ENCODE data around the gene DIP2B.
"Not testable (repeated sequence)": the region's sequence is repeated elsewhere in the genome, so short reads cannot be mapped to it uniquely, and the experiment has no call there.

DIP2B gene

DNA sequence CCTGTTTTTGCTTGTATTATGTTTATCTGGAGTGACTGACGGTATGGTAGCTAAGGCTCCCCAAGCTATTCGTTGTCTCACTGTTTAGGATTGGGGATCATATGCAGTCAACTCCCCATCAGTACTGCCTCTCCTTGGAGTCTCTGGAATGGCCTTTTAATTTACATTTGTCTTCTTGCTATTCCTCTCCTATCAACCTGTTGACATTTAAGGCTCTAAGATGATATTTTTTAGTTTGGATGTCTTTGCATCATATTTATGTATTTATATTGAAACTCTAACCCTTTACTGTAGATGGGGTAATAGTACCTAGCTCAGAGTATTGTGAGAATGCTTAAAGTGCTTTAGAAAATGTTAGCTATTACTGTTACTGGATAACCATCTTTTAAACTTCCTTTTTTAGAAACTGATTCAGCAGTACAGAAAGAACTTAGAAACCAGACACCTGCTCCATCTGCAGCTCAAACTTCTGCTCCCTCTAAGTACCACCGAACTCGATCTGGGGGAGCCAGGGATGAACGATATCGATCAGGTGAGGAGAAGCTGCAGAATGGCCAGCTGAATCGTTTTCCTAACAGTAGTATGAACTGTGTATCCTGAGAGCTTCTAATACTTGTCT is 135.6 kb downstream of the DIP2B start:
- DNase-seq, result no peak

DNA sequence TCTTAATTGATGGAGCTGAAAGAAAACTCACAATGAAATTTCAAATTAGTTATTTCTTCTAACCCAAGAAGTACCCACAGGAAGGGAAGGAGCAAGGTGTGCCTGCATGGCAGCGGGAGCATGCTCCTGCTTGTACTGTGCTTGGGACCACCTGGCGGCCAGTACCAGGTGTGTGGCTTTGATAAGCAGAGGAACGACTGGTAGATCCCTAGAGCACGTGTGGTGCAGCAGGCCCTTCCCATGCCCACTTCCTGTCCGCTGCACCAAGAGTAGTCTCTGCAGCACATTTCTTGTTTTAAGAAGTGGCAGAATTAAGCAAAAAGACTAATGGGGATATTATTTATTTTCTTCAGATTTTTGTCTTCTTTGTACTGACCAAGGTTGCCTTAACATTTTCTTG is 136.8 kb downstream of the DIP2B start:
- no peak for DNase-seq

DNA sequence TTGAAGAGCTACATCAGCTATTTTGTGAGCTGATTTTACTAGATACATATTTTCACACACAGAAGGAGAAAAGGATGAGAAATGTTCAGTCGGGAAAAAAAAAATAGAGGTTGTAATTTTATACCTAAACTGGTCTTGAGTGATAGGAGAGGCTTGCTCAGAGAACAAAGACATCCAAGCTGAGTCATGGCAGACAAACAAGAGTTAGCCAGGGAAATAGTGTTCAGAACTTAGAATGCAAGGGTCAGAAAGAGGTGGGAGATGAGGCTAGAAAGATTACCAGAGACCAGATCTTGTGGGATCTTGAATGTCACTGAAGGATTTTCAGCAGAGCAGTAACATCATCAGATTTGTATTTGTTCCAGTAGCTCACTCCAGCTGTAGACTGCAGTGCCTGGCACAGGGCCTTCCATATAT is 137.3 kb downstream of the DIP2B start:
- DNase-seq, result peak; percentile 11

DNA sequence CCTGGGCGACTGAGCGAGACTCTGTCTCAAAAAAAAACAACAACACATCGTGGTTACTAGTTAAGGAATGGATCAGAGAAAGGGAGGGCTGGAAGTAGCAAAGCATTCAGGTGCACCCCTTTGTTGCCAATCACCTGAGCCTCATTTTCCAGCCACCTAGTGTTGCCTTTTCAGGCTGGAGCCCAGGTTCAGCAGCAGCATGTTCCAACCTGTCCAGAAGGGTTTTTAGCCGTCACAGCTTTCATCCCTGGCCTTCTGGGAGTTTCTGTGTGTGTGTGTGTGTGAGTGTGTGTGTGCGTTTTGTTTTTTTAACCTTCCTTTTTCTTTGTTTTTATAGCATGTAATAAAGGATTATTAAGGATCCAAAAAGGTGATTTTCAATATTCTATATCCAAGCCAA is 138.0 kb downstream of the DIP2B start:
- no peak for DNase-seq

- no peak for DNase-seq
Measured at GRCh38 chr12:50647031-50647430, 142.2 kb downstream of the DIP2B start.

- peak; percentile 25 for DNase-seq
Measured at GRCh38 chr12:50647479-50647878, 142.7 kb downstream of the DIP2B start.

DNA sequence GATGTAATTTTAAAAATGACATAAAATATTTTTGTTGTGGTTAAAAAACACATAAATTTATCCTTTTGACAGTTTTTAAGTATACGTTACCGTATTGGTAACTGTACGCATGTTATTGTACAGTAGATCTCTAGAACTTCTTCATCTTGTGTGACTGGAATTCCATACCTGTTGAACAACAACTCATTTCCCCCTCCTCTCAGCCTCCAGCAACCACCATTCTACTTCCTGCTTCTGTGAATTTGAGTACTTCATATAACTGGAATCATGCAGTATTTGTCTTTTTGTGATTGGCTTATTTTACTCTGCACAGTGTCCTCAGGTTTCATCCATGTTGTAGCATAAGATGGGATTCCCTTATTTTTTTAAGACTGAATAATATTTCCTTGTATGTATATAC is 145.5 kb downstream of the DIP2B start:
- DNase-seq, result no peak

GRCh38 chr12:50655374-50655921 is 150.7 kb downstream of the DIP2B start:
- no peak for DNase-seq

- DNase-seq, result no peak
Measured at GRCh38 chr12:50659260-50659659, 154.5 kb downstream of the DIP2B start.

DNA sequence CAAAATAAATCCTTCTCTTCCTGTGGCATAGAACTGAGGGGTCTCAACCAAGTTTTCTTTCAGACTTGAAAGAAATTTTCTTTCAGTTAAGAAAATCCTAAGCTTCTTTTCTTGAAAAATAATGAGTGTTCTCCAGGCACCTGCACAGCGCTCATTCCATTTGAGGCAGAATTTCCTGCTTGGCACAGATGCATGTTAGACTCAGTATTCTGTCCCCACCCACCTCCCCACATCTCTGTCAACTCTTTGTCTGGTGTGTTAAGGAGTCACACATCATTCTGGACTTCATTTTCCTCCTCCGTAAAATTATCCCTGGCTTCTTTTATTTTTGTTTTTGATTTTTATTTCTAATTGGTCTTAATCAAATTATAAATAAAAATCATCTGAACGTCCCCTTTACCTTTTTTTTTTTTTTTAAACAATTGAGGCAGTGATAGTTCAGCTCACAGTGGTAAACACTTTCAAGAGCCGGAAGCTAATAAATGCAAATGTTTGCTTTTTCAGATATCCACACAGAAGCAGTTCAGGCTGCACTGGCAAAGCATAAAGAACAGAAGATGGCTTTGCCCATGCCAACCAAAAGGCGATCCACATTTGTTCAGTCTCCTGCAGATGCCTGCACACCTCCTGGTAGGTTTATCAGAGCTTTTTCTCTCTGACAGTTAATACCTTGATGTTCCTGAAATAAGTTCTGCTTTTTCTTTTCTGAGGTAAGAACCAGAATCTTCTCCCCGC is 155.1 kb downstream of the DIP2B start:
- DNase-seq, result no peak

DNA sequence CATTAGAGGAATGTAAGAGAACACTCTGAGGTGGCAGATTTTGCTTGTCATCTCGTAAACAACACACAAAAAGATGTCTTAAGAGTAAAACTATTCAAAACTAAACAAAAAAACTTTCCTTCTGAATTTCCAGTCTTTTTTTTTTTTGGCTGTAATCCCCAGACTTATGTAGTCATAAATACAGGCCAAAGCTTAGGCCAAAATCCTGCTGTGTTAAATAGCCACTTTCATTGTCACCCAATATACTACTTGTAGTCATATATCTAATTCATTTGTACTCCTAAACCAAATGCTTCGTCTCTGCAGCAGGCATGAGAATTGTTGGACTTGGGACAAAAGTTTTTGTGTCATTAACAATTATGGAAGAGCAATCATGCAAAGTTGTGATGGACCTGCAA is 155.6 kb downstream of the DIP2B start:
- DNase-seq, result no peak

DNA sequence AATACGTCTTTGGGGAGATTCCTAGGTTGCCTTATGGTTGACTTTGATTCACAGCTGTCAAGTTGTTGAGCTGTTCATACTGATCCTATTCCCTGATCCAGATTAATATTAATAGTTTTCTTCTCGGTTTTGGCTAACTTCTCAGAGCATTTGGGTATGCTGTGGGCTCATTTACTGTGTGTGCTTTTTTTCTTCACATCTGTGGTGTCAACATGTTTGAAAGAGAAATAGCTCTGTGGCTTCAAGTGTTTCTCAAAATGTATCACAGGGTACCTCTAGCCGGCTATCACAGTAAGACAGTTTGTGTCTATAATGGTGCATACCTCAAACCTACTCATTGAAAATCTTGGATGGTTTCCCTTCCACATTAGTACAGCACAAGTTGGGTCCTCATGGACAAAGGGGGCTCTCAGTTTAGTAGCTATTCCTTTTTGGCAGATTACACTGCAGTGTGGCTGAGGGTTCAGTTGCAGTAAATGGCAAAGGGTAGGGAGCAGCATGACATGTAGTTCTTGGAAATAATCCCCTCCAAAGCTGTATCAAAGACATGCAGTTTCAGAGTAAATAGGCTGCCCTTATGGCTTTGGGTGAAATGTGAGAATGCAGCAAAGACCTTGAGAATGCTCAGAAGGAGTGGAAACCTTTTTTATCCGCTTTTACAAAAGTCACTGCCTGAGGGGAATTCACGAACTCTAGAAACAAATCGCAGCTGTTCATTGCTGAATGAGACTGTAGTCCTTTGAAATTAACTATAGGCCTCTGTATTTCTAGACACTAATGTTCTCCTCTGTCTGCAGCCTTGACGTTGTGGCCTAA is 156.7 kb downstream of the DIP2B start:
- no peak for DNase-seq

DNA sequence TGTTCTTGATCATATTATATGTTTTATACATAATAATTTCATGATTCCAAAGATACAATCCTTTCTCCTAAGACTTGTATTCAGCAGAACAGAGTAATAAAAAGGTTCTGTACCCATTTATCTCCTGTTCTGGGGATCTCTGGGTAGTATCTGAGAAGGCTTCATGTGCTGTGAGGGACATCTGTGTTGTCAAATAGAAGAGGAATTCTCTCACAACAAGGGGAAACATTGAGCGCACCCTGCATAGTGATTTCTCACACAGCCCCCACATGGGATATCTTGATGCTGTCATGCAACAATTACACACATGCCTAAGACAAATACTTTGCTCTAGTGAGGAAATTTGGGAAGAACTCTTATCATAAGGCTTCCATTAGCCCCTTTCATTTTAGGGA is 157.3 kb downstream of the DIP2B start:
- no peak for DNase-seq

GRCh38 chr12:50665170-50665569 is 160.4 kb downstream of the DIP2B start:
- DNase-seq, result no peak

DNA sequence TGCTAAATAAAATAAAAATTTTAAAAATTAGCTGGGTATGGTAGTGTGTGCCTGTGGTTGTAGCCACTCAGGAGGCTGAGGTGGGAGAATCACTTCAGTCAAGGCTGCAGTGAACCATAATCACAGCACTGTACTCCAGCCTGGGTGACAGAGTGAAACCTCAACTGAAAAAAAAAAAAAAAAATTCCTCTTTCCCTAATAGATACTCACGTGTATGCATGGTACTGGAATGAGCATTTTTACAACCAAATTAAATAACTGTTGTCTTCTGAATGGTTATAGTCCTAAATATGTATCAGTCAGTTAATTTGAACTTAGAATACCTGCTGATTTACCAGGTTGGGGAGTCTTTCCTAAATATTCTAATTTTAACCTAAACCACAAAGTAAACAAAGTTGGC is 160.8 kb downstream of the DIP2B start:
- DNase-seq, result no peak

- DNase-seq, result no peak
Measured at GRCh38 chr12:50666023-50666422, 161.2 kb downstream of the DIP2B start.

- no peak for DNase-seq
Measured at GRCh38 chr12:50672158-50672557, 167.4 kb downstream of the DIP2B start.

- peak; percentile 65 for DNase-seq
Measured at GRCh38 chr12:50676756-50677155, 172.0 kb downstream of the DIP2B start.

GRCh38 chr12:50677858-50678257 is 173.1 kb downstream of the DIP2B start:
- DNase-seq, result peak; percentile 39

- no peak for DNase-seq
Measured at GRCh38 chr12:50678650-50679365, 174.0 kb downstream of the DIP2B start.

- DNase-seq, result no peak
Measured at GRCh38 chr12:50679612-50680011, 174.8 kb downstream of the DIP2B start.

GRCh38 chr12:50681064-50681463 is 176.3 kb downstream of the DIP2B start:
- not testable (repeated sequence) for DNase-seq

DNA sequence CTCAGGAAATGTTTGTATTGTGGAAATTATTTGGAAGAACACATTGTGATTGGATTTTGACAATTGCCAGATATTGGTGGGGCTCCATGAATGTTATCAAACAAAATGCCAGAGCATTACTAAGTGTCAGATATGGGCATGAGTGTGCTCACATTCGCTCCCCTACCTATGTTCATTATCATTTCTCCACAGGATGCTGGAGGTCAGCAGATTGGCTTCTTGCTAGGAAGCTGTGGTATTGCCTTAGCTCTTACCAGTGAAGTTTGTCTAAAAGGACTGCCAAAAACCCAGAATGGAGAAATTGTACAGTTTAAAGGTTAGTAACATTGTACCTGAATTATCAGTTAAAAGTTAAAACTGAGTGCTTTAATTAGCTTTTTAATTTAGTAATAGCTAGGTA is 180.9 kb downstream of the DIP2B start:
- no peak for DNase-seq
